Thymus (tissue), 11 donors: Measurements from ENCODE around the gene JUND. TPM values are rescaled to one million over a fixed set of nuclear protein-coding genes. Genes with fewer than 3 reads are reported as not detected.

Source experiments
- DNase-seq, 9 donors: peaks; one replicate each; pipeline ENCODE4 v3.0.0-alpha.2; 2013; ENCODE audit warnings: low spot score in 9 of 9, low read depth in 6 of 9, missing footprints in 1 of 9
- H3K27ac ChIP-seq, 2 donors: one replicate each; pipeline ENCODE4 v1.5.1; 2013; ENCODE audit warnings: control low read depth in 1 of 2, low read depth in 1 of 2, low read length in 1 of 2, mild to moderate bottlenecking in 1 of 2, moderate library complexity in 1 of 2
- H3K27me3 ChIP-seq, 2 donors: one replicate each; pipeline ENCODE4 v1.5.1; 2013; ENCODE audit warnings: low read length in 1 of 2; ENCODE audit not compliant: control insufficient read depth in 2 of 2, insufficient read depth in 1 of 2
- H3K36me3 ChIP-seq, 2 donors: one replicate each; pipeline ENCODE4 v1.5.1; 2013; ENCODE audit warnings: low read length in 1 of 2, mild to moderate bottlenecking in 1 of 2, moderate library complexity in 1 of 2; ENCODE audit not compliant: control insufficient read depth in 2 of 2, insufficient read depth in 2 of 2
- H3K4me1 ChIP-seq, 2 donors: one replicate each; pipeline ENCODE4 v1.5.1; 2013; ENCODE audit warnings: low read length in 2 of 2; ENCODE audit not compliant: control insufficient read depth in 2 of 2, insufficient read depth in 2 of 2
- H3K4me3 ChIP-seq, 2 donors: one replicate each; pipeline ENCODE4 v1.5.1; 2013; ENCODE audit warnings: low read length in 2 of 2, control low read depth in 1 of 2, mild to moderate bottlenecking in 1 of 2
- H3K9me3 ChIP-seq, 2 donors: one replicate each; pipeline ENCODE4 v1.5.1; 2013; ENCODE audit warnings: low read length in 1 of 2, mild to moderate bottlenecking in 1 of 2; ENCODE audit not compliant: control insufficient read depth in 2 of 2, insufficient read depth in 1 of 2
- WGBS: extraction: QIAGEN DNeasy Blood & Tissue Kit; methylation state at CpG from one replicate; pipeline ENCODE4 v1.1.7; 2013; 5-methylcytosine and 5-hydroxymethylcytosine counted together
- polyA plus RNA-seq: library from polyadenylated mRNA; stranded (reverse); fragments of 200-250 nt; gene quantifications from one replicate; pipeline ENCODE4 v1.2.3, GENCODE V29; 2013
- total RNA-seq: library from RNA; stranded (reverse); fragments of 120-200 nt; gene quantifications from one replicate; pipeline ENCODE4 v1.2.4, GENCODE V29; 2013
- donor health status: healthy.

JUND gene
- total and polyA plus RNA-seq, 2 donors, result 65.8 to 88.3 TPM

GRCh38 chr19:18304458-18305310 is 23.3 kb upstream of the JUND start:
- Histone ChIP-seq H3K4me3 (peak overlapping the region; percentile 54 to 60), H3K27ac (peak overlapping the region; percentile 97 to 99), H3K36me3 (peaks cover 34 to 40% of the 10 kb centered on the region in 2 donors), H3K9me3 (peaks cover 0 to 7% of the 10 kb centered on the region in 2 donors), H3K4me1 (peaks cover 21 to 53% of the 10 kb centered on the region in 2 donors), H3K27me3 (no peaks in the 10 kb centered on the region)
- peak in 4 of 9 donors; percentile 63 to 83 (median 69) for DNase-seq
- 2% methylated on average over 29 of the region's 29 CpGs for WGBS

DNA sequence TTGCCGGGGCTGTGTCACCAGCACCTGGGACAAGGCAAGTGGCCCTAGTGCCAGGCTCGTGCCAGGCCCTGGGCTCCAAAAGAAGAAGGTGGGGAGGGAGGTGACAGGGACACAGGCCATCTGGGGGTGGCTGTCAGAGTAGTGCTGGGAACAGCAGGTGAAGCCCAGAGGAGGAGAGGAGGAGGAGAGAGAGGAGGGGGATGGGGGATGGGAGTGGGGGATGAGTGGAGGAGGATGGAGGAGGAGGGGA is 22.7 kb upstream of the JUND start:
- peak in 2 of 9 donors; percentile 32 to 50 for DNase-seq
- peaks cover 21 to 53% of the 10 kb centered on the region in 2 donors for H3K4me1 ChIP-seq
- WGBS, result 17% methylated on average over 2 of the region's 2 CpGs

DNA sequence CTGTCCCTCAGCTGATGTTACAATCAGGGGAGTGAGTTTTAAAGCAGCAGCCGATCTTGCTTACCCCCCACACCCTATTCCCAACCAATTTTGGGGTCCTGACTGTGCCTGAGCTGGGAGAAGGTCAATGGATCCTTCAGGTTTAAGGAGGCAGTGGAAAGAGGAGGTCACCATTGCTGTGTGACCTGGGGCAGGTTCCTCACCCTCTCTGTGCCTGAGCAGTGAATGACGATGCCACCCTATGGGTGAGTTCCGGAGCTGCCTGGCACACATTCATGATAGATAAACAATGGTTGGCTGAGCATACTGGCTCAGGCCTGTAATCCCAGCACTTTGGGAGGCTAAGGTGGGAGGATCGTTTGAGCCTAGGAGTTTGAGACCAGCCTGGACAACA is 20.3 kb upstream of the JUND start:
- H3K36me3 ChIP-seq, result peaks cover 7 to 10% of the 10 kb centered on the region in 2 donors
- 93% methylated on average over 4 of the region's 4 CpGs for WGBS

More for the DNA sequence above, 22.7 kb upstream of the JUND start:
- peaks cover 28 to 34% of the 10 kb centered on the region in 2 donors for H3K36me3 ChIP-seq
- no peaks in the 10 kb centered on the region for H3K27me3 ChIP-seq
- H3K4me3 ChIP-seq, result peak overlapping the region; percentile 54 to 60
- peak overlapping the region; percentile 97 to 99 for H3K27ac ChIP-seq
- peaks cover 0 to 7% of the 10 kb centered on the region in 2 donors for H3K9me3 ChIP-seq

GRCh38 chr19:18300930-18301717 is 19.7 kb upstream of the JUND start:
- 96% methylated on average over 18 of the region's 18 CpGs for WGBS
- Histone ChIP-seq H3K4me1 (peaks cover 21 to 38% of the 10 kb centered on the region in 2 donors), H3K27me3 (no peaks in the 10 kb centered on the region), H3K4me3 (no peak overlapping the region), H3K36me3 (peaks cover 1 to 4% of the 10 kb centered on the region in 2 donors), H3K9me3 (peaks cover 0 to 7% of the 10 kb centered on the region in 2 donors), H3K27ac (no peak overlapping the region)
- DNase-seq, result no peak

More for the DNA sequence above, 20.3 kb upstream of the JUND start:
- Histone ChIP-seq H3K27ac (no peak overlapping the region), H3K4me1 (peaks cover 21 to 44% of the 10 kb centered on the region in 2 donors), H3K4me3 (no peak overlapping the region), H3K9me3 (peaks cover 0 to 7% of the 10 kb centered on the region in 2 donors), H3K27me3 (no peaks in the 10 kb centered on the region)
- DNase-seq, result no peak

- H3K27ac ChIP-seq, result no peak overlapping the region
- H3K9me3 ChIP-seq, result peaks cover 0 to 3% of the 10 kb centered on the region in 2 donors
- H3K4me1 ChIP-seq, result peaks cover 11 to 26% of the 10 kb centered on the region in 2 donors
- H3K4me3 ChIP-seq, result no peak overlapping the region
- 98% methylated on average over 9 of the region's 9 CpGs for WGBS
- no peaks in the 10 kb centered on the region for H3K27me3 ChIP-seq
- H3K36me3 ChIP-seq, result no peaks in the 10 kb centered on the region
- DNase-seq, result no peak
Observed at GRCh38 chr19:18299654-18300053, 18.2 kb upstream of the JUND start.

GRCh38 chr19:18298601-18299000 is 17.2 kb upstream of the JUND start:
- Histone ChIP-seq H3K27me3 (peaks cover 0 to 4% of the 10 kb centered on the region in 2 donors), H3K27ac (no peak overlapping the region), H3K36me3 (no peaks in the 10 kb centered on the region), H3K4me1 (peaks cover 2 to 23% of the 10 kb centered on the region in 2 donors), H3K9me3 (peaks cover 0 to 3% of the 10 kb centered on the region in 2 donors), H3K4me3 (no peak overlapping the region)
- 91% methylated on average over 6 of the region's 6 CpGs for WGBS
- no peak for DNase-seq

DNA sequence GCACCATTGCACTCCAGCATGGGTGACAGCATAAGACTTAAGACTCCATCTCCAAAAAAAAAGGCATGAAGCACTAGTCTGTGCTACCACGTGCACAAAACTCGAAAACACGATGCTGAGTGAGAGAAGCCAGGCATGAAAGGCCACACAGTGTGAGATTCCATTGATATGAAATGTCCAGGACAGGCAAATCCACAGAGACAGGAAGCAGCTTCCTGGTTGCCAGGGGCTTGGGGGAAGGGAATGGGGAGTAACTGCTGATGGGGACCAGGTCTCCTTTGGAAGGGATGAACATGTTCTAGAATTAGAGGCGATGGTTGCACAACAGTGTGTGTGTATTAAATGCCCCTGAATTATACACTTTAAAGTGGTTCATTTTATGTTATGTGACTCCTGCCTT is 15.9 kb upstream of the JUND start:
- Histone ChIP-seq H3K4me1 (peaks cover 3 to 23% of the 10 kb centered on the region in 2 donors), H3K4me3 (no peak overlapping the region), H3K27me3 (peaks cover 0 to 17% of the 10 kb centered on the region in 2 donors), H3K9me3 (peaks cover 0 to 3% of the 10 kb centered on the region in 2 donors), H3K36me3 (no peaks in the 10 kb centered on the region), H3K27ac (no peak overlapping the region)
- DNase-seq, result no peak
- WGBS, result 94% methylated on average over 4 of the region's 4 CpGs

DNA sequence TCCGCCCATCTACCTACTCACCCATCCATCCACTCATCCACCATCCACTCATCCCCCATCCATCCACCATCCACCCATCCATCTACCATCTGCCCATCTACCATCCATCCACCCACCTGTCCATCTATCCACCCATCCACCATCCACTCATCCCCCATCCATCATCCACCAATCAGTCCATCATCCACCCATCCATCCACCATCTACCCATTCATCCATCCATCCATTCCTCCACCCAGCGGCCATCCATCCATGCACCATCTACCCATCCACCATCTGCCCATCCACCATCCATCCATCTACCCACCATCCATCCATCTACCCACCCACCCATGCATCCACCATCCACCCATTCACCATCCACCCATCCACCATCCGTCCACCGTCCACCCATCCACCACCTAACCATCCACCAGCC is 13.6 kb upstream of the JUND start:
- Histone ChIP-seq H3K27me3 (peaks cover 0 to 21% of the 10 kb centered on the region in 2 donors), H3K9me3 (peaks cover 0 to 3% of the 10 kb centered on the region in 2 donors), H3K4me1 (peaks cover 11 to 45% of the 10 kb centered on the region in 2 donors), H3K27ac (no peak overlapping the region), H3K36me3 (no peaks in the 10 kb centered on the region), H3K4me3 (no peak overlapping the region)
- 80% methylated on average over 4 of the region's 4 CpGs for WGBS
- DNase-seq, result no peak

DNA sequence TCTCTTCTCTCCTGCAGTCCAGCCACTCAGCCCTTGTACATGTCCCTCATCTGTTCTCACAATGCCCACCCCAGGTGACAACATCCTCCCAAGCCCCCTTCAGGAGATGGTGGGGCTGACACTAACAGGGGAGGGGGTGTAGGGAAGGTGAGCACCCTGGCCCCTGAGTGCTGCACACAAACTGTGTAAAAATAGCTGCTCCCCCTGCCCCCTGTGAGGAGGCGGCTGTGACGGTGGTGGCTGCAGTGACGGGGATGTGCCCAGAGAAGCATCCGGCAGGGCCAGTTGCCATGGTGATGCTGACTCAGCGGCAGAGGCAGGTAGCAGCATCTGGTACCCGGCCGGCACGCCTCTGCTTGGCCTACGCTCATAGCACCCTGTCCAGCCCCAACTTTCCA is 13.0 kb upstream of the JUND start:
- 27% methylated on average over 9 of the region's 9 CpGs for WGBS
- Histone ChIP-seq H3K36me3 (no peaks in the 10 kb centered on the region), H3K4me1 (peaks cover 11 to 51% of the 10 kb centered on the region in 2 donors), H3K27me3 (peaks cover 0 to 21% of the 10 kb centered on the region in 2 donors), H3K4me3 (no peak overlapping the region), H3K27ac (peak overlapping the region in 1 of 2 donors; percentile 46), H3K9me3 (peaks cover 0 to 3% of the 10 kb centered on the region in 2 donors)
- peak in 3 of 9 donors; percentile 57 to 71 (median 61) for DNase-seq
